Measurements from ENCODE around the gene RAB11A. TPM values are rescaled to one million over a fixed set of nuclear protein-coding genes. Genes with fewer than 3 reads are reported as not detected.

RAB11A gene
- total and polyA plus RNA-seq, 9 of the 15 experiments (the other 6 are each of a cell fraction or from before 2014, with no cell fraction given): 129 to 369 (median 245) TPM

GRCh38 chr15:65907661-65908060 is 38.4 kb downstream of the RAB11A start:
- no peak for ATAC-seq
- Histone ChIP-seq H2AFZ (ENCODE audit: low read depth, low read length) (no peak overlapping the region), H3K4me2 (ENCODE audit: insufficient read depth, low read length) (no peak overlapping the region), H3K9me1 (ENCODE audit: control insufficient read depth, insufficient read depth, low read length) (no peaks in the 10 kb centered on the region), H3K9me3 (replicated peaks; ENCODE audit: control insufficient read depth, insufficient read depth, low read depth, low read length) (no peaks in the 10 kb centered on the region), H3K27me3 (ENCODE audit: control insufficient read depth in 2 of 2, insufficient read depth in 2 of 2, low read length in 2 of 2) (no peaks in the 10 kb centered on the region), H4K20me1 (replicated peaks; ENCODE audit: control insufficient read depth, insufficient read depth, low read length) (peaks cover 4% of the 10 kb centered on the region), H3K27ac (ENCODE audit: extremely low read depth, low read depth, low read length) (no peak overlapping the region), H3K79me2 (ENCODE audit: control insufficient read depth, insufficient read depth, low read length) (peaks cover 3% of the 10 kb centered on the region; the same call in 1 of the 3 replicates), H3K9ac (ENCODE audit: insufficient read depth in 1 of 2, low read depth in 2 of 2, low read length in 2 of 2) (peak overlapping the region in 1 of 2 experiments; percentile 17; a peak in 1 of 4 replicates), H3K4me1 (replicated peaks in 1 of 2; ENCODE audit: control insufficient read depth in 2 of 2, insufficient read depth in 2 of 2, low read length in 2 of 2) (peaks cover 5 to 20% of the 10 kb centered on the region in 2 experiments), H3K36me3 (ENCODE audit: control insufficient read depth, insufficient read depth, low read length) (peaks cover 73% of the 10 kb centered on the region), H3K4me3 (no peak overlapping the region)
- POLR2A ChIA-PET: no interaction called here
- CTCF ChIA-PET (ENCODE audit: low intra/inter-chr PET ratio): no interaction called here
- DNase-seq (ENCODE audit: extremely low read depth in 1 of 4, low spot score in 3 of 4): no peak
- intact Hi-C loops (cut with micrococcal nuclease) (no loop called here), in situ Hi-C loops (cut with MboI) (no loop called here)
- no peak for FAIRE-seq
- BruUV-seq (replicated peaks): no TSS peak
- 97% methylated on average over 3 of the region's 3 CpGs for WGBS (ENCODE audit: insufficient coverage, low coverage, missing lambda C conversion rate)
- no peak for TF ChIP-seq ZBTB7A (IDR thresholded peaks at IDR 0.05; ENCODE audit: borderline replicate concordance, control insufficient read depth, low read depth, low read length)
- TF ChIP-seq ZNF212 (CRISPR knock-in tag; IDR thresholded peaks at IDR 0.05): no peak
- TF ChIP-seq GTF3C2 (IDR thresholded peaks at IDR 0.05; ENCODE audit: borderline replicate concordance, extremely low read depth, insufficient read length): no peak
- no peak for TF ChIP-seq SUPT5H (IDR thresholded peaks at IDR 0.05)
- no peak for TF ChIP-seq FOXA3 (CRISPR knock-in tag; conservative IDR thresholded peaks at IDR 0.05 in 1 of 2, IDR thresholded peaks at IDR 0.05 in 1 of 2)
- TF ChIP-seq JUN (IDR thresholded peaks at IDR 0.05; ENCODE audit: borderline replicate concordance, low read depth, low read length): no peak
- no peak for TF ChIP-seq JUN (CRISPR knock-in tag; IDR thresholded peaks at IDR 0.05; ENCODE audit: borderline replicate concordance)
- TF ChIP-seq XRCC3 (IDR thresholded peaks at IDR 0.05): no peak
- TF ChIP-seq SLC30A9 (CRISPR knock-in tag; IDR thresholded peaks at IDR 0.05): no peak
- no peak for TF ChIP-seq STAT5B (CRISPR knock-in tag; IDR thresholded peaks at IDR 0.05)
- no peak for TF ChIP-seq ZBTB43 (CRISPR knock-in tag; IDR thresholded peaks at IDR 0.05)
- no peak for TF ChIP-seq ZNF354B (CRISPR knock-in tag; IDR thresholded peaks at IDR 0.05)
- TF ChIP-seq ZNF347 (CRISPR knock-in tag; IDR thresholded peaks at IDR 0.05; ENCODE audit: low read depth): no peak
- no peak for TF ChIP-seq KAT7 (CRISPR knock-in tag; IDR thresholded peaks at IDR 0.05; ENCODE audit: borderline replicate concordance)
- TF ChIP-seq PURB (CRISPR knock-in tag; IDR thresholded peaks at IDR 0.05; ENCODE audit: low read depth): no peak
- no peak for TF ChIP-seq SAFB (IDR thresholded peaks at IDR 0.05; ENCODE audit: borderline replicate concordance, low read depth, low read length)
- no peak for TF ChIP-seq ZNF445 (CRISPR knock-in tag; IDR thresholded peaks at IDR 0.05; ENCODE audit: low read depth)

Measured in K562 (cell line).